ENCODE results near the gene TOM1L2.

DNA sequence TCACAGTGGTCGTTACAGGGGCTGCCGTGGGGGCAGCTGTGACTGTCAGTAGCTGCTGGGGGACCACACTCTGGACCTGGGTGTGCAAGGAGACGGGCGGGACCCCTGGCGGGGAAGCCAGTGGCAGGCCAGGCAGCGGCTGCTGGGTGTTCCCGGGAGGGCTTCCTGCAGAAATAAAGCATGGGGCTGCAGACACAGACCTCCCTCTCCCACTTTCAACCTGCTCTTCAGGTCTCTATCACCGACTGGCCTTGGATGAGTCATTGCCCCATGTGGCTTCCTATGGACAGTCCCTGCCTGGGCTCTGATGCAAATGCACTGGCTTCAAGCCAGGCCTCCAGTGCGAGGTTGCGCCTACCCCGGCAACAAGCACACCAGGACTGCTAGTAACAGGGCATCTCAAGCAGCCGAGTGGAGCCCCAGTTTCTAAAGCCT lies 152.6 kb downstream of the TOM1L2 start:
- TF ChIP-seq, protein P1, sequence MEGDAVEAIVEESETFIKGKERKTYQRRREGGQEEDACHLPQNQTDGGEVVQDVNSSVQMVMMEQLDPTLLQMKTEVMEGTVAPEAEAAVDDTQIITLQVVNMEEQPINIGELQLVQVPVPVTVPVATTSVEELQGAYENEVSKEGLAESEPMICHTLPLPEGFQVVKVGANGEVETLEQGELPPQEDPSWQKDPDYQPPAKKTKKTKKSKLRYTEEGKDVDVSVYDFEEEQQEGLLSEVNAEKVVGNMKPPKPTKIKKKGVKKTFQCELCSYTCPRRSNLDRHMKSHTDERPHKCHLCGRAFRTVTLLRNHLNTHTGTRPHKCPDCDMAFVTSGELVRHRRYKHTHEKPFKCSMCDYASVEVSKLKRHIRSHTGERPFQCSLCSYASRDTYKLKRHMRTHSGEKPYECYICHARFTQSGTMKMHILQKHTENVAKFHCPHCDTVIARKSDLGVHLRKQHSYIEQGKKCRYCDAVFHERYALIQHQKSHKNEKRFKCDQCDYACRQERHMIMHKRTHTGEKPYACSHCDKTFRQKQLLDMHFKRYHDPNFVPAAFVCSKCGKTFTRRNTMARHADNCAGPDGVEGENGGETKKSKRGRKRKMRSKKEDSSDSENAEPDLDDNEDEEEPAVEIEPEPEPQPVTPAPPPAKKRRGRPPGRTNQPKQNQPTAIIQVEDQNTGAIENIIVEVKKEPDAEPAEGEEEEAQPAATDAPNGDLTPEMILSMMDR (IDR thresholded peaks at IDR 0.05): no peak
- TF ChIP-seq POLR2A (IDR thresholded peaks at IDR 0.05): no peak

Data from lower leg skin (tissue), 3 donors.